ENCODE measurements around the gene ZNF528.

The ZNF528 gene

DNA sequence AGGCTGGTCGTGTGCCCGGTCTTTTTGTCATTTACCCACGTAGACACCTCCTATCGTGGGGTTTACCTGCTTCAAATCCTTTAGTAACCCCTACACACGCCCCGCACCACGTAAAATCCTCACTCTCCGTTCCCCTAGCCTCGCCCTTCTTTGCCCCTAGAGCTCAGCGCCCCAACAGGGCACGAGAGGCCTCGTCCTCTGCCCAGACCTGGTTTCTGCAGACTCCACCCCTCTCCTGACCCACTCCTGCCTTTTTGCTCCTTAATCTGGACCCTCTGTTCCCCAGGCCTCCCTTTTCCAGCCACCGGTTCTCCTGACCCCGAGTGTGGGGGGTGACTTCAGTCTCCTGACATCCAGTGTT lies 412 bp downstream of the ZNF528 start:
- Histone ChIP-seq H3K9me3 (ENCODE audit: insufficient read depth, low read length) (no peaks in the 10 kb centered on the region), H3K4me3 (ENCODE audit: insufficient read depth, low read length, poor library complexity, severe bottlenecking) (no peak overlapping the region), H3K27me3 (ENCODE audit: low read length) (no peaks in the 10 kb centered on the region), H2AFZ (ENCODE audit: low read depth, low read length, severe bottlenecking) (no peak overlapping the region), H3K4me2 (ENCODE audit: low read depth, low read length, poor library complexity, severe bottlenecking) (no peak overlapping the region), H3K9ac (ENCODE audit: low read length) (no peak overlapping the region), H3K9me2 (replicated peaks; ENCODE audit: insufficient read depth, low read length) (no peaks in the 10 kb centered on the region), H3K79me2 (ENCODE audit: insufficient read depth, low read length) (no peaks in the 10 kb centered on the region), H3F3A (ENCODE audit: insufficient read depth) (no peaks in the 10 kb centered on the region), H4K20me1 (ENCODE audit: low read depth, low read length) (no peaks in the 10 kb centered on the region), H3K27ac (ENCODE audit: low read depth, low read length) (no peak overlapping the region), H3K36me3 (ENCODE audit: low read length) (no peaks in the 10 kb centered on the region)
- TF ChIP-seq EZH2phosphoT487 (conservative IDR thresholded peaks at IDR 0.05; ENCODE audit: low read length) = no peak

DNA sequence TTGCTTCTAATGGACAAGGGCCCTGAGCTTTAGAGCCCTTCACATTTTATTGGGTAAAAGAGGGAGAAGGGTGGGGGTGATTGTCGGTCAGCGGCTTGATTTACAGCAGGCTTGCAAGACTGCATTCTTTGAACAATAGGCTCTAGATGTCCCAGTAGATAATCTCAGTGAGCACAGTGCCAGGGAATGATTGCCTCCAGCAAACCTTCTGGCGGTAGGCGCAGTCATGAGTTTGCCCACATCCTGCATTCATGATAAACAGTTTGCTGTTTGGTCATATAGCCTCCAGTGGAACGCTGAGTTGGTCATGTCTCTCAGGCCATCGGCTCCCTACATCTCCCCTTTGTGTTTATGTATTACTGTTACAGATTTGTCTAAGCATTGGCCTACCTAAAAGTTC lies 12.6 kb downstream of the ZNF528 start:
- Histone ChIP-seq H3K27me3 (ENCODE audit: low read length) (no peaks in the 10 kb centered on the region), H3K79me2 (ENCODE audit: insufficient read depth, low read length) (no peaks in the 10 kb centered on the region), H3K4me2 (ENCODE audit: low read depth, low read length, poor library complexity, severe bottlenecking) (no peak overlapping the region), H2AFZ (ENCODE audit: low read depth, low read length, severe bottlenecking) (no peak overlapping the region), H3F3A (ENCODE audit: insufficient read depth) (no peaks in the 10 kb centered on the region), H3K4me3 (ENCODE audit: insufficient read depth, low read length, poor library complexity, severe bottlenecking) (no peak overlapping the region), H3K9me2 (replicated peaks; ENCODE audit: insufficient read depth, low read length) (no peaks in the 10 kb centered on the region), H3K9ac (ENCODE audit: low read length) (no peak overlapping the region), H4K20me1 (ENCODE audit: low read depth, low read length) (no peaks in the 10 kb centered on the region), H3K9me3 (ENCODE audit: insufficient read depth, low read length) (peaks cover 16% of the 10 kb centered on the region; the same call in 1 of the 2 replicates), H3K36me3 (ENCODE audit: low read length) (no peaks in the 10 kb centered on the region), H3K27ac (ENCODE audit: low read depth, low read length) (no peak overlapping the region)
- no peak for TF ChIP-seq EZH2phosphoT487 (conservative IDR thresholded peaks at IDR 0.05; ENCODE audit: low read length)
- TF ChIP-seq, protein P1, sequence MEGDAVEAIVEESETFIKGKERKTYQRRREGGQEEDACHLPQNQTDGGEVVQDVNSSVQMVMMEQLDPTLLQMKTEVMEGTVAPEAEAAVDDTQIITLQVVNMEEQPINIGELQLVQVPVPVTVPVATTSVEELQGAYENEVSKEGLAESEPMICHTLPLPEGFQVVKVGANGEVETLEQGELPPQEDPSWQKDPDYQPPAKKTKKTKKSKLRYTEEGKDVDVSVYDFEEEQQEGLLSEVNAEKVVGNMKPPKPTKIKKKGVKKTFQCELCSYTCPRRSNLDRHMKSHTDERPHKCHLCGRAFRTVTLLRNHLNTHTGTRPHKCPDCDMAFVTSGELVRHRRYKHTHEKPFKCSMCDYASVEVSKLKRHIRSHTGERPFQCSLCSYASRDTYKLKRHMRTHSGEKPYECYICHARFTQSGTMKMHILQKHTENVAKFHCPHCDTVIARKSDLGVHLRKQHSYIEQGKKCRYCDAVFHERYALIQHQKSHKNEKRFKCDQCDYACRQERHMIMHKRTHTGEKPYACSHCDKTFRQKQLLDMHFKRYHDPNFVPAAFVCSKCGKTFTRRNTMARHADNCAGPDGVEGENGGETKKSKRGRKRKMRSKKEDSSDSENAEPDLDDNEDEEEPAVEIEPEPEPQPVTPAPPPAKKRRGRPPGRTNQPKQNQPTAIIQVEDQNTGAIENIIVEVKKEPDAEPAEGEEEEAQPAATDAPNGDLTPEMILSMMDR (IDR thresholded peaks at IDR 0.05; ENCODE audit: insufficient read depth, low read length, poor library complexity, severe bottlenecking) = no peak

DNA sequence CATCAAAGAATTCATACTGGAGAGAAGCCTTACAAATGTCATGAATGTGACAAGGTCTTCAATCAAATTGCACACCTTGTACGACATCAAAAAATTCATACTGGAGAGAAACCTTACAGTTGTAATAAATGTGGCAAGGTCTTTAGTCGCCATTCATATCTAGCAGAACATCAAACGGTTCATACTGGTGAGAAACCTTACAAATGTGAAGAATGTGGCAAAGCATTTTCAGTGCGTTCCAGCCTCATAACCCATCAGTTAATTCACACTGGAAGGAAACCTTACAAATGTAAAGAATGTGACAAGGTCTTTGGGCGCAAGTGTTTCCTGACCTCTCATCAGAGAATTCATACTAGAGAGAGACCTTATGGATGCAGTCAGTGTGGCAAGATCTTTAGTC lies 18.1 kb downstream of the ZNF528 start:
- TF ChIP-seq, protein P1 (IDR thresholded peaks at IDR 0.05; ENCODE audit: insufficient read depth, low read length, poor library complexity, severe bottlenecking) = no peak
- TF ChIP-seq EZH2phosphoT487 (conservative IDR thresholded peaks at IDR 0.05; ENCODE audit: low read length) = no peak

DNA sequence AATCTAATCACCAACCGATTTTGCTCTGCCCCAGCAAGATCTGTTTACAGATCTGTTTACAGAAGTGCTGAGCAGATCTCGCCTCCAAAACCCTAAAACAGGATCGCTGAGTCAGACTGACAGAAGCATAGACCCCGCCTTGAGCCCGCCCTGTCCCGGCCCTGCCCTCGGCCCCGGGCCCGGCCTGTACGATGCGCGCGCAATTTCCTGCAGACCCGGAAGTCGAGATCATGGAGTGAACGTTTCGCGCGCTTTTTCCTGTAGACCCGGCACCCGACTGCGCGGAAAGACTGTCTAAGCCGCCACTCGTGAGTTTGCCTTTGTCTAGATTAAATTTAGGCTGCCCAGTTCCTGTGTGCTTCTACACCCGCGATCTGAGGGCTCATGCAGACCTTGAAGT lies 31.3 kb downstream of the ZNF528 start, which contains the start of gene ZNF534:
TSS of gene ZNF534 (plus strand) at position 212 of the 400 bp plus-strand sequence. CDS start 2,327 bp downstream, outside the sequence.
- no peaks in the 10 kb centered on the region for H3K79me2 ChIP-seq (ENCODE audit: insufficient read depth, low read length)
- no peaks in the 10 kb centered on the region for H3K27me3 ChIP-seq (ENCODE audit: low read length)
- no peak within 1 kb of the TSS for H3K9ac ChIP-seq (ENCODE audit: low read length)
- H3K36me3 ChIP-seq (ENCODE audit: low read length) = no peaks in the 10 kb centered on the region
- H2AFZ ChIP-seq (ENCODE audit: low read depth, low read length, severe bottlenecking) = no peak within 1 kb of the TSS
- H4K20me1 ChIP-seq (ENCODE audit: low read depth, low read length) = no peaks in the 10 kb centered on the region
- TF ChIP-seq, protein P1 (IDR thresholded peaks at IDR 0.05; ENCODE audit: insufficient read depth, low read length, poor library complexity, severe bottlenecking) = no peak
- no peak for TF ChIP-seq EZH2phosphoT487 (conservative IDR thresholded peaks at IDR 0.05; ENCODE audit: low read length)
- H3K4me3 ChIP-seq (ENCODE audit: insufficient read depth, low read length, poor library complexity, severe bottlenecking) = no peak within 1 kb of the TSS
- no peak within 1 kb of the TSS for H3K4me2 ChIP-seq (ENCODE audit: low read depth, low read length, poor library complexity, severe bottlenecking)
- H3K9me2 ChIP-seq (replicated peaks; ENCODE audit: insufficient read depth, low read length) = no peaks in the 10 kb centered on the region
- no peaks in the 10 kb centered on the region; the same call in 1 of the 2 replicates for H3K9me3 ChIP-seq (ENCODE audit: insufficient read depth, low read length)
- H3K27ac ChIP-seq (ENCODE audit: low read depth, low read length) = no peak within 1 kb of the TSS
- no peaks in the 10 kb centered on the region for H3F3A ChIP-seq (ENCODE audit: insufficient read depth)

More for the DNA sequence above, 18.1 kb downstream of the ZNF528 start:
- no peaks in the 10 kb centered on the region for H3K27me3 ChIP-seq (ENCODE audit: low read length)
- H3K9ac ChIP-seq (ENCODE audit: low read length) = no peak overlapping the region
- H3K9me3 ChIP-seq (ENCODE audit: insufficient read depth, low read length) = peaks cover 34% of the 10 kb centered on the region; the same call in 1 of the 2 replicates
- H4K20me1 ChIP-seq (ENCODE audit: low read depth, low read length) = no peaks in the 10 kb centered on the region
- no peaks in the 10 kb centered on the region for H3K36me3 ChIP-seq (ENCODE audit: low read length)
- H3K27ac ChIP-seq (ENCODE audit: low read depth, low read length) = no peak overlapping the region
- H3K4me2 ChIP-seq (ENCODE audit: low read depth, low read length, poor library complexity, severe bottlenecking) = no peak overlapping the region
- no peaks in the 10 kb centered on the region for H3K79me2 ChIP-seq (ENCODE audit: insufficient read depth, low read length)
- no peak overlapping the region for H2AFZ ChIP-seq (ENCODE audit: low read depth, low read length, severe bottlenecking)
- no peak overlapping the region for H3K4me3 ChIP-seq (ENCODE audit: insufficient read depth, low read length, poor library complexity, severe bottlenecking)
- H3F3A ChIP-seq (ENCODE audit: insufficient read depth) = no peaks in the 10 kb centered on the region
- H3K9me2 ChIP-seq (replicated peaks; ENCODE audit: insufficient read depth, low read length) = no peaks in the 10 kb centered on the region
